Pancreas (tissue), 10 donors: ENCODE results near the gene PRKCQ. TPM values are rescaled to one million over a fixed set of nuclear protein-coding genes. Genes with fewer than 3 reads are reported as not detected.

ENCODE experiments used
- ATAC-seq, 4 donors: fragments of 200-7000 bp; cut with Tn5 transposase; one replicate each; pipeline versions ENCODE4 v1.8.0 to v1.9.1; 2020; ENCODE audit warnings: mild to moderate bottlenecking in 4 of 4, moderate library complexity in 4 of 4
- DNase-seq, 6 donors: peaks; one replicate each; pipeline ENCODE4 v3.0.0-alpha.2; 2020
- FAIRE-seq: peaks from 2 replicates; lab custom pipeline; 2012; peaks lifted over from hg19 to GRCh38; lab: Jason Lieb, UNC
- H3K27ac ChIP-seq, 4 donors: fragments of 200-600 bp; sonication (generic); 1 replicate in 3 of 4; 2 replicates in 1 of 4; pipeline versions ENCODE4 v1.5.0 to v1.8.0; 2020
- H3K27me3 ChIP-seq, 4 donors: fragments of 200-600 bp; one replicate each; pipeline ENCODE4 v1.8.0; 2021
- H3K36me3 ChIP-seq, 3 donors: fragments of 200-600 bp; sonication (generic) in 1 of 3; one replicate each; pipeline versions ENCODE4 v1.5.0 to v1.8.0; 2020 to 2021
- H3K4me1 ChIP-seq, 3 donors: fragments of 200-600 bp; one replicate each; pipeline ENCODE4 v1.8.0; 2021
- H3K4me3 ChIP-seq, 4 donors: fragments of 200-600 bp; sonication (generic) in 2 of 4; one replicate each; pipeline versions ENCODE4 v1.5.0 to v1.8.0; 2020 to 2021
- H3K9me3 ChIP-seq, 4 donors: fragments of 200-600 bp; one replicate each; pipeline ENCODE4 v1.8.0; 2021
- CTCF ChIP-seq, 4 donors: fragments of 200-600 bp; sonication (generic) in 3 of 4; IDR thresholded peaks; one replicate each; pipeline versions ENCODE4 v1.5.0 to v1.8.0; 2021; ENCODE audit warnings: antibody characterized with exemption in 4 of 4
- WGBS, 2 donors: extraction: QIAGEN DNeasy Blood & Tissue Kit; methylation state at CpG; one replicate each; pipeline ENCODE4 v1.1.7; 2013; 5-methylcytosine and 5-hydroxymethylcytosine counted together
- intact Hi-C, 3 donors: fragments of 100-400 bp; cut with DNase I; formaldehyde crosslinking; loops; one replicate each; pipeline versions ENCODE4 v1.11.1 to v1.14.2; 2022
- polyA plus RNA-seq, 2 donors: library from polyadenylated mRNA; stranded (reverse); fragments of 200-250 nt; gene quantifications; one replicate each; pipeline ENCODE4 v1.2.3, GENCODE V29; 2013
- total RNA-seq, 6 donors: library from RNA; stranded (reverse); fragmentation: NEBNext Ultra II Directional in 4 of 6; extraction: Animal tissue kit (Norgen Biotek cat#: 25700) in 4 of 6; gene quantifications; one replicate each; pipeline versions ENCODE4 v1.2.1 to v1.2.4, GENCODE V29; 2021 to 2023
- donor health status: healthy with polysubstance abuse.
- donor health status: DM: no; HTN: no; CAD: no; lungs with moderate emphysema.
- donor health status: DM: no; HTN: no; CAD: no.
- donor health status: control.
- donor health status: control.
- donor health status: Bipolar disorder and iron deficiency.
- donor health status: DM: yes; HTN: yes; CAD: no.
- donor health status: DM: no; HTN: no; CAD: no.
- donor health status: DM: no; HTN: no; CAD: no.
- donor health status: DM: yes; HTN: yes; CAD: no.

PRKCQ gene
- total and polyA plus RNA-seq, 8 donors, result 1.4 to 5.2 (median 3.4) TPM

- TF ChIP-seq CTCF (IDR thresholded peaks at IDR 0.05), result no peak
- Histone ChIP-seq H3K4me3 (no peak overlapping the region), H3K27me3 (no peaks in the 10 kb centered on the region), H3K9me3 (no peaks in the 10 kb centered on the region), H3K4me1 (no peaks in the 10 kb centered on the region), H3K36me3 (no peaks in the 10 kb centered on the region), H3K27ac (no peak overlapping the region)
- FAIRE-seq (no peak), DNase-seq (no peak), ATAC-seq (no peak)
- WGBS, 2 donors, result 93 to 95% methylated on average over 5 of the region's 5 CpGs
- intact Hi-C loops, result no loop called here
These were observed 12.8 kb downstream of the PRKCQ start for GRCh38 chr10:6567203-6567703.

GRCh38 chr10:6565588-6565987 lies 14.5 kb downstream of the PRKCQ start:
- H3K36me3 ChIP-seq, result no peaks in the 10 kb centered on the region
- intact Hi-C loops, result no loop called here
- no peak for FAIRE-seq
- WGBS, 2 donors, result 66 to 71% methylated on average over 4 of the region's 4 CpGs
- no peak overlapping the region for H3K27ac ChIP-seq
- no peak for TF ChIP-seq CTCF (IDR thresholded peaks at IDR 0.05)
- H3K9me3 ChIP-seq, result no peaks in the 10 kb centered on the region
- H3K4me3 ChIP-seq, result no peak overlapping the region
- no peaks in the 10 kb centered on the region for H3K4me1 ChIP-seq
- no peaks in the 10 kb centered on the region for H3K27me3 ChIP-seq
- no peak for ATAC-seq
- DNase-seq, result no peak

GRCh38 chr10:6564367-6564766 lies 15.7 kb downstream of the PRKCQ start:
- FAIRE-seq, result no peak
- Histone ChIP-seq H3K36me3 (no peaks in the 10 kb centered on the region), H3K9me3 (no peaks in the 10 kb centered on the region), H3K27ac (no peak overlapping the region), H3K4me1 (no peaks in the 10 kb centered on the region), H3K27me3 (no peaks in the 10 kb centered on the region), H3K4me3 (no peak overlapping the region)
- WGBS, 2 donors, result 74 to 75% methylated on average over 5 of the region's 5 CpGs
- intact Hi-C loops, result no loop called here
- TF ChIP-seq CTCF (IDR thresholded peaks at IDR 0.05), result no peak
- no peak for ATAC-seq
- no peak for DNase-seq

- H3K4me3 ChIP-seq, result no peak overlapping the region
- H3K27me3 ChIP-seq, result no peaks in the 10 kb centered on the region
- H3K27ac ChIP-seq, result no peak overlapping the region
- no peaks in the 10 kb centered on the region for H3K36me3 ChIP-seq
- H3K4me1 ChIP-seq, result no peaks in the 10 kb centered on the region
- intact Hi-C loops, result no loop called here
- FAIRE-seq (no peak), DNase-seq (no peak), ATAC-seq (no peak)
- no peaks in the 10 kb centered on the region for H3K9me3 ChIP-seq
- WGBS, 2 donors, result 92 to 94% methylated on average over 6 of the region's 6 CpGs
- TF ChIP-seq CTCF (IDR thresholded peaks at IDR 0.05), result no peak
These were observed 16.3 kb downstream of the PRKCQ start for GRCh38 chr10:6563731-6564130.

GRCh38 chr10:6563075-6563474 lies 17.0 kb downstream of the PRKCQ start:
- ATAC-seq (no peak), FAIRE-seq (no peak), DNase-seq (no peak)
- intact Hi-C loops, result no loop called here
- no peaks in the 10 kb centered on the region for H3K9me3 ChIP-seq
- no peaks in the 10 kb centered on the region for H3K36me3 ChIP-seq
- WGBS, 2 donors, result 81% methylated on average over 7 of the region's 7 CpGs
- no peaks in the 10 kb centered on the region for H3K4me1 ChIP-seq
- H3K4me3 ChIP-seq, result no peak overlapping the region
- TF ChIP-seq CTCF (IDR thresholded peaks at IDR 0.05), result no peak
- no peaks in the 10 kb centered on the region for H3K27me3 ChIP-seq
- H3K27ac ChIP-seq, result no peak overlapping the region
